Measurements from ENCODE around the gene NUP54. TPM values are rescaled to one million over a fixed set of nuclear protein-coding genes. Genes with fewer than 3 reads are reported as not detected.

The NUP54 gene
- total RNA-seq, 2 donors from 2014 or later = 31.7 to 43.5 TPM

DNA sequence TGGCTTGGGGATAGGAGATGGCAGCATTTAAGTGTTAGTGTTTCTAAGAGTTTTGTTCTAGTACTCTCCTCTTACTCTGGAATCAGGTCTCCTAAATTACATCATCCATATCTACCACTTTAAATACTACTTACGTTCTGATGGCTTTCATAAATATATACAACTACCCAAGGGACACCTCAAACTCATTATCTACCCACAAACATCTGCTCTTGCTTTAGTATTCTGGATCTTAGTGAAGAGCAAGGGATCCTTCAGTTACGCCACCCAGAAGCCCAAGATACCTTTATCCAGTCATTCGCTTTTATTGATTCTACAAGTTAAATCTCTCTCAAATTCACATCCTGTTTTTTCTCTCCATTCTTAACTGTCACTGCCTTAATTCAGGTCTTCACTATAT lies 7.0 kb downstream of the NUP54 start:
- no peak for DNase-seq (ENCODE audit: low spot score)
- Histone ChIP-seq H3K4me1 (replicated peaks) (peaks cover 2% of the 10 kb centered on the region), H3K36me3 (peaks cover 0 to 6% of the 10 kb centered on the region in 2 donors), H3K9me3 (no peaks in the 10 kb centered on the region), H3K27me3 (replicated peaks; ENCODE audit: insufficient read depth) (no peaks in the 10 kb centered on the region), H3K27ac (no peak overlapping the region), H3K4me3 (no peak overlapping the region)
- intact Hi-C loops (cut with DNase I) = loop anchor here (10.0 kb wide), 1 partner anchor 74 kb away; the partner anchor contains the start of gene SCARB2
- TF ChIP-seq POLR2A (IDR thresholded peaks at IDR 0.05) = no peak
- TF ChIP-seq, protein P1, sequence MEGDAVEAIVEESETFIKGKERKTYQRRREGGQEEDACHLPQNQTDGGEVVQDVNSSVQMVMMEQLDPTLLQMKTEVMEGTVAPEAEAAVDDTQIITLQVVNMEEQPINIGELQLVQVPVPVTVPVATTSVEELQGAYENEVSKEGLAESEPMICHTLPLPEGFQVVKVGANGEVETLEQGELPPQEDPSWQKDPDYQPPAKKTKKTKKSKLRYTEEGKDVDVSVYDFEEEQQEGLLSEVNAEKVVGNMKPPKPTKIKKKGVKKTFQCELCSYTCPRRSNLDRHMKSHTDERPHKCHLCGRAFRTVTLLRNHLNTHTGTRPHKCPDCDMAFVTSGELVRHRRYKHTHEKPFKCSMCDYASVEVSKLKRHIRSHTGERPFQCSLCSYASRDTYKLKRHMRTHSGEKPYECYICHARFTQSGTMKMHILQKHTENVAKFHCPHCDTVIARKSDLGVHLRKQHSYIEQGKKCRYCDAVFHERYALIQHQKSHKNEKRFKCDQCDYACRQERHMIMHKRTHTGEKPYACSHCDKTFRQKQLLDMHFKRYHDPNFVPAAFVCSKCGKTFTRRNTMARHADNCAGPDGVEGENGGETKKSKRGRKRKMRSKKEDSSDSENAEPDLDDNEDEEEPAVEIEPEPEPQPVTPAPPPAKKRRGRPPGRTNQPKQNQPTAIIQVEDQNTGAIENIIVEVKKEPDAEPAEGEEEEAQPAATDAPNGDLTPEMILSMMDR (IDR thresholded peaks at IDR 0.05) = no peak
- TF ChIP-seq POLR2AphosphoS5 (IDR thresholded peaks at IDR 0.05) = no peak
- 92% methylated on average over 3 of the region's 3 CpGs for WGBS

DNA sequence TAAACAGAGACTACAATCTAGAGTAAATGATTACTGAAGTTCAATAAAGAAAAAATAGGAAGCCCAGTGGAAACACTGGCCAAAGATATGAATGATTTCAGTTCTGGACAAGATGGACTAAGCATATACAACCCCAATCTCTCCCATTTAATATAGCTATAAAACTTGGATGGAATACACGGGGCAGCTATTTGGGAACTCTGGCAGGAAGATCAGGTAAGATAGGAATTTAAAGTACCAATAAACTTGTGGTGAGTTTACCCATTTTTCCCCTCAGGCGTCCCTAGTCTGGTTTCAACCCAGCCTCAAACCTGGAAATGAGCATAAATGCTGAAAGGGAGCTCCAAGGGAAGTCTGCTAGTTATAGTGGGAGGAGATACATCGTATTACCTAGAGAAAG lies 20.4 kb downstream of the NUP54 start:
- H3K27me3 ChIP-seq (replicated peaks; ENCODE audit: insufficient read depth) = no peaks in the 10 kb centered on the region
- intact Hi-C loops (cut with DNase I) = no loop called here
- no peaks in the 10 kb centered on the region for H3K4me1 ChIP-seq (replicated peaks)
- no peaks in the 10 kb centered on the region for H3K9me3 ChIP-seq
- H3K4me3 ChIP-seq = no peak overlapping the region
- peak; percentile 75 for TF ChIP-seq POLR2AphosphoS5 (IDR thresholded peaks at IDR 0.05)
- TF ChIP-seq, protein P1 (IDR thresholded peaks at IDR 0.05) = no peak
- no peak for TF ChIP-seq POLR2A (IDR thresholded peaks at IDR 0.05)
- WGBS = 50% methylated on average over 3 of the region's 3 CpGs
- peak; percentile 53 for DNase-seq (ENCODE audit: low spot score)
- no peaks in the 10 kb centered on the region for H3K36me3 ChIP-seq
- no peak overlapping the region for H3K27ac ChIP-seq

DNA sequence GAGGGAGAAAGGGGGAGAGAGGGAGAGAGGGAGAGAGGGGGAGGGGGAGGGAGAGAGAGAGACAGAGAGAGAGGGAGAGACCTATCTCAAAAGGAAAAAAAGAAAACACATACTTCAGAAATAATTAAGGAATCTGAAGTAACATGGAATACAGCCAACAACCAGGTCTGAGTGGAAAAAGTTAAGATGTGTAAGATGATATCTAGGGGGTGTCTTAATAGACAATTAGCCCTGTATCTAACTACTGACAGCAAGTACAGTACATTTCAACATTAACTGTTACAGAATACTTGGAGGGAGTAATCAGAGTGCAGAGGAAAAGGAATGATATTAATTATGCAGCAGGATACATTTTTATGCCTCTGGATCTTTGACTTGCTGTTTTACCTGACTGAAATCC lies 22.4 kb downstream of the NUP54 start:
- Histone ChIP-seq H3K27me3 (replicated peaks; ENCODE audit: insufficient read depth) (no peaks in the 10 kb centered on the region), H3K4me3 (no peak overlapping the region), H3K9me3 (no peaks in the 10 kb centered on the region), H3K4me1 (replicated peaks) (no peaks in the 10 kb centered on the region), H3K27ac (no peak overlapping the region), H3K36me3 (no peaks in the 10 kb centered on the region)
- TF ChIP-seq, protein P1 (IDR thresholded peaks at IDR 0.05) = no peak
- no peak for TF ChIP-seq POLR2AphosphoS5 (IDR thresholded peaks at IDR 0.05)
- TF ChIP-seq POLR2A (IDR thresholded peaks at IDR 0.05) = no peak
- intact Hi-C loops (cut with DNase I) = no loop called here
- DNase-seq (ENCODE audit: low spot score) = no peak

DNA sequence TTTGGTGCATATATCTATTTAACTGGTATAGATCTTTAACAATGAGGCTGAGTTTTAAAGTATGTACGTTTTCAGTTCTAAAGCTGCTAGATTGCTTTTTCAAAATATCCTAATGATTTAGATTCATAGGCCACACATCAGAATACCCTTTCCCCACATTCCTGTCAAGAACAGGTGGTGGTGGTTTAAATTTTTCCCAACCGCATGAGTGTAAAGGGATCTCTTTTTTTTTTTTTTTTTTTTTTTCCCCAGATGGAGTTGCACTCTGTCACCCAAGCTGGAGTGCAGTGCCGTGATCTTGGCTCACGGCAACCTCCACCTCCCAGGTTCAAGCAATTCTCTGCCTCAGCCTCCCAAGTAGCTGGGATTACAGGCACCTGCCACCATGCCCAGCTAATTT lies 28.0 kb downstream of the NUP54 start:
- Histone ChIP-seq H3K4me3 (no peak overlapping the region), H3K9me3 (no peaks in the 10 kb centered on the region), H3K27ac (no peak overlapping the region), H3K4me1 (replicated peaks) (no peaks in the 10 kb centered on the region), H3K27me3 (replicated peaks; ENCODE audit: insufficient read depth) (no peaks in the 10 kb centered on the region), H3K36me3 (no peaks in the 10 kb centered on the region)
- DNase-seq (ENCODE audit: low spot score) = no peak
- intact Hi-C loops (cut with DNase I) = no loop called here
- TF ChIP-seq, protein P1 (IDR thresholded peaks at IDR 0.05) = no peak
- TF ChIP-seq POLR2A (IDR thresholded peaks at IDR 0.05) (no peak), POLR2AphosphoS5 (IDR thresholded peaks at IDR 0.05) (no peak)
- 76% methylated on average over 4 of the region's 4 CpGs for WGBS

DNA sequence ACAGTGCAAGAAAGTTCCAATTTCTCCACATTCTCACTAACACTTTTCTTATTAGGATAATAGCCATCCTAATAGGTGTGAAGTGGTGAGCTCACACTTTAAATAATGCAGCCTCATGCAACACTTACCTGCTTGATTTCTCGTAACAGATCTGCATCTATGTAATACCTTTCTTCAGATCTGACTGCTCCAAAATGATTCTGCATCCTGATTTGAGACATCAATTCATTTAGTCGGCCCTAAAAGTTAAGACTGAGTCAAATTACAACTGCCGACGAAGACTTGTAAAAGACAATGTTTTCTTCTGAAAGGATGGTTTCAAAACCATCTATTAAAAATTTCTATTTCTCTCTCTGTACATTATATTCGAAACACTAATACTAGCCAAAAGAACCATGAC lies 30.7 kb downstream of the NUP54 start:
- no peak for DNase-seq (ENCODE audit: low spot score)
- intact Hi-C loops (cut with DNase I) = no loop called here
- Histone ChIP-seq H3K9me3 (no peaks in the 10 kb centered on the region), H3K27ac (no peak overlapping the region), H3K27me3 (replicated peaks; ENCODE audit: insufficient read depth) (no peaks in the 10 kb centered on the region), H3K4me1 (replicated peaks) (no peaks in the 10 kb centered on the region), H3K4me3 (no peak overlapping the region), H3K36me3 (no peaks in the 10 kb centered on the region)
- TF ChIP-seq, protein P1 (IDR thresholded peaks at IDR 0.05) = no peak
- no peak for TF ChIP-seq POLR2AphosphoS5 (IDR thresholded peaks at IDR 0.05)
- TF ChIP-seq POLR2A (IDR thresholded peaks at IDR 0.05) = no peak
- WGBS = 97% methylated on average over 5 of the region's 5 CpGs

Data from prostate gland (tissue), 2 donors.